Activated CD4-positive, alpha-beta T cell treated with anti-CD3 and anti-CD28 coated beads, Interleukin-10, Interleukin-2, amounts not matched to agents 100 ng/mL and 50 ng/mL, durations not matched to agents 16 hours and 8 hours (primary cell): ENCODE results near the gene TAF15.

Source experiments
- DNase-seq: peaks from one replicate; pipeline ENCODE4 v3.0.0-alpha.2; 2020

TAF15 gene

GRCh38 chr17:35875072-35875799, 66.0 kb downstream of the TAF15 start:
- DNase-seq: no peak

DNA sequence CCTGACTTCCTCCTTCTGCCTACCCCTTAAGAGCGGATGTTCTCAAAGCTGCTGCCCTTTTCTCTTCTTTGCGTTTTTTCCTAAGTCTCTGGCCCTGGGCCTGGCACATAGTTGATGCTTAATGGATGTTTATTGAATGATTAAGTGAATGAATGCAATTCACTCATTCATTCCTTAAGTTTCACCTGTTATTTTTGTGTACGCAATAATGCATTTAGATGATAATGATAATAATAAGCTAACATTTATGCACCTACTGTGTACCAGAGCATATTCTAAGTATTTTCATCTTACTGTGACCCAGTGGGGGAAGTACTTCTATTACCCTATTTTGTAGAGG, 66.5 kb downstream of the TAF15 start:
- DNase-seq: no peak

DNA sequence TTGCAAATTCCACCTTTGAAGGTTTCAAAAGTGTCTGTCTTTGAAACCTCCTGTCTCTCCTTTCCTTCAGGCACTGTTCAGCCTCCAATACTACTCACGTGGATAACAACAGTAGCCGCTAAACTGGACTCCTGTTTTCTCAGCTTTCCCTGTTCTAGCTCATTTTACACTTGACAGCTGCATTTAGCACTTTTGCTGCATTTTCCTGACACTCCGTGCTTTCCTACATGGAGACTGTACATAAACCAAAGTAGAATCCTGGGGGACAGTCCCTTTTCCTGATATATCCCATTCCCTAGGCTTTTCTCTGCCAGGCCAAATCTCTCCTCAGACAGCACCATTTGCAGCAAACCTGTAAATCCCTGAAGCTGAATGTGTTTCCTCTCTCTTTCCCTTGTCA, 67.2 kb downstream of the TAF15 start:
- DNase-seq: no peak

DNA sequence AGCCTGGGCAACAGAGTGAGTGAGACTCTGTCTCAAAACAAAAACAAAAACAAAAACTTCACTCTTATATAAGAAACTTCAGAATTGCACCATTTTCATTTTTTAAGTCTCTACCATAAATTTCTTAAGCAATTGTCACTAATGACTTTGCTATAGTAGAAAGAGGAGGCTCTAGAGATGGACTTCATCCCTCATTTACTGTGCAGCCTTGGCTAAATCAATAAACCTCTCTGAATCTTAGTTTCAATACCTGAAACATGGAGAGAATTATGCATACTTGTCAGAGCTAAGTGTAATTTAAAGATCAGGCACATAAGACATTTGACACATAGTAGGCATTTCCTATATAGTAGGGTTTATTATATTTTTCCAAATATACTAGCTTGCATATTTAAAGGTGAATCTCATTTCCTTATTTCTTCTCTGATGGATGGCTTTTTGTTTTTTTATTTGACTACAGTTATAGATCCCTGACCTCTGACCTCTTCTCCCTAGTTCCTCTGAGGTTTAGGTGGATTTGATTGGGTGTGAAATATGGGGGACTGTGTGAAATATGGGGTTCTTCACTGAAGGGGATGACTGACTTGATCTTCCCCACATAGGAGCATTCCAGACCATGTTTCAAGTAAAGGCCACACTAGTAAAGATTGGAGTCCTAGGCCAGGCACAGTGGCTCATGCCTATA, 68.2 kb downstream of the TAF15 start:
- DNase-seq: no peak

DNA sequence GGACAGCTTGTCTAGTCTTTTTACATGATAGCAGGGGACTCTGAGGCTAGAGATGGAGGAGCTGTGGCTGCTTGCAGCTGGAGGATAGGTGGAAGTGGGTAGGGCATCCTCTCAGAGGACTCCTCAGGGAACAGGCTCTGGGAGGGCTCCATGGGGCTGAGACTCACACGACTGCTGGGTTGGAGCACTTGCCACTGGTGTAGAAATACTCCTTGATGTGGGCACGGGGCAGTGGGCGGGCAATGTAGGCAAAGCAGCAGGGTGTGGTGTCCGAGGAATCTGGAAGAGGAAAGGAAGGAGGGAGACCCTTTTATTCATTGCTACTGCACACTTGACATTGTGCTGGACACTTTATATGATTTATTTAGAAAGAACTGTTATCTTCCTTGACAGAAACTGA, 69.1 kb downstream of the TAF15 start:
- peak; percentile 26 for DNase-seq

DNA sequence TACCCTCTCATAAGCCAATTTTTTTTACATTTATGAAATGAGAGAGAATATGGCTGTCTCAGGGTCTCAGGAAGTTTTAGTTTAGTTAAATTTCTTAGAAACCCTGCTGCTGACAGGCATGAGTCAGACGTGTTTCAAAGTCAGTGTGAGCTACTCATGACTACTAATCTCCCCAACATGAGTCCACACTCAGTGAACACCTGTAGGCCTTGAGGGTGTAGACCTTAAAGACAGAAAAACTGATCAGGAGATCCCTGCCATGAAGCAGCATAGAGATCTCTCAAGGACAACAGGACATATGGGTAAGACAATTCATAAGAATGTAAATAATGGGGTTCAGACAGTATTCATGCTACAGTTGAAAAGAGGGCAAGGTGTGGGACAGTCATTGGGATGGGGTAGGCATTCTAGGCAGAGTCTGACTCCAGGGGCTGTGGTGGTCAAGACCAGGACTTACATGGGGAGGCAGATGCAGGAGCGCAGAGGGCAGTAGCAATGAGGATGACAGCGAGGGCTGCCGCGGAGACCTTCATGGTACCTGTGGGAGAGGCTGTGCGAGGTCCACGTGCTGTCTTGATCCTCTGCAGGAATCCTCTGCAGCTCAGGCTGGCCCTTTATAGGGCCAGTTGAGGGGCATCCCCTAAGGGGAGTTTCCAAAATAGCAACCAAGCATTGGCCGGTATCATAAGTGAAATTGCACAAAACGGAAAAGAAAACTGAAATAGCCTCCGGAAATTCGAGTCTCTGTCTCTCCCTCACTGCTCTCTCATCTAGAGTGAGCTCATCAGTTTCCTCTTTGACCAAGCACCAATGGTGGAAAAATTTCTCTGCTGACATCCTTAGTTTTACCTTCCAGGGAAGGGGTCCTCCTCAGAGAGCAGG, 70.7 kb downstream of the TAF15 start, which contains the start of gene CCL5:
Gene CCL5 (minus strand): TSS at position 588 of the 882 bp plus-strand sequence.
- peak; percentile 92 for DNase-seq

- DNase-seq: peak; percentile 79
Observed at GRCh38 chr17:35889241-35889640, 80.0 kb downstream of the TAF15 start.

DNA sequence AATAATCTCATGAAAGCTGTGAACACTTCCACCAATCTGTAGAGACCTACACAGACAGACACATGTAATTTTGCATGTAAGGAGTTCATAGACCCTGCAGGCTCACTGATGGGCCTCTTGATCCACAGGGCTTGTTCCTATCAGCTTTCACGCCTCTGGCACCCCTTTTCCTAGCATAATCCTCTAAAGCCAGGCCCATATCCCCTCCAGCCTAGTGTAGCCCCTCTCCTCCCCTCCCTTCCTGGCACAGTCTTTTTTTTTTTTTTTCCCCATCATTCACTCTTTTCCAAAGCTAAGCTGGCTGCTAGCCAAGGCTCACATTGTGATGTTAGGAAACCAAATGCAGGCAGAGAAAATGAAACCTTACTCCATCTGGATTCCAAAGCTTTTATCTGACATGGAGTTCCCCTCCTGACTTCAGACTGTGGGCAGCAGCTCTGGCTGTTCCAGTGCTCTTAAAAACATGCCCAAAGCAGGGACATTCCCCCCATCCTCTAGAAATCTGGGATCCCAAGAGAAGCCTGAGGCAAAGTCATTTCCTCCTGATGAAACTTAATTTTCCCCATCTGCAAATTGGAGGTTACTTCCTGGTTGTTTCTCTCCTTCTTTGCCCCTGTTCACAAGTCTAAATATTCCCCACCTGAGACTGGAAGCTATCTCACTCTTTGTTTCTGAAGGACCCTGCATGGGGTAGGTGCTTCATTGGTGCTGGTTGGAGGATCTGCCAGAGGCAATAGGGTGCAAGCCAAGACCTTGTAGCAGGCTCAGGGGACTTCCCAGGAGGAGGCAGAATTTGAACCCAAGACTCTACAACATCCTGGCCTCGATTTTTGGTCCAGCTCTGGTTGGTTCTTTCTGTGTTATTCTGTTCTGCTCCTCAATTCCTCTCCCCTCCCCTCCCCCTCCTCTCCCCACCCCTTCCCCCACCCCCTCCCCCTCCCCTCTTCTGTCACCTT, 80.8 kb downstream of the TAF15 start:
- no peak for DNase-seq

DNA sequence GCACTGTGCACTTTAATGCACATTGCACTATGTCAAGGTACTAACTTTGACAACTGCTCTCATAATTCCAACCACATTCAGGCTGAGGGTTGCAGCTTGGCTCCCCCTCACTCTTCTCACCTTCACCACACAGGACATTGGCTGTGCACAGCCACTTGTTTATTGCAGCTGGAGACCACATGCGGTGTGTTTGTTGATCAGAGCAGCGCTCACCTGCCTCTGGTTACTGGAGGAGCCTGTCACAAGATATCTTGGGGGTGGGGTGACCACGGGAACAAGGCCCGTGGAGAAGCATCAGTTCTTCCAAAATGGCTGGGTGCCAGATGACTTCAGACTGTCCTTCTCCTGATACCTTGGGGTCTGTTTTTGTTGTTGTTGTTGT, 81.5 kb downstream of the TAF15 start:
- DNase-seq: peak; percentile 87

- DNase-seq: no peak
Observed at GRCh38 chr17:35891269-35891668, 82.0 kb downstream of the TAF15 start.

GRCh38 chr17:35892091-35893035, 83.1 kb downstream of the TAF15 start:
- DNase-seq: peak; percentile 82

DNA sequence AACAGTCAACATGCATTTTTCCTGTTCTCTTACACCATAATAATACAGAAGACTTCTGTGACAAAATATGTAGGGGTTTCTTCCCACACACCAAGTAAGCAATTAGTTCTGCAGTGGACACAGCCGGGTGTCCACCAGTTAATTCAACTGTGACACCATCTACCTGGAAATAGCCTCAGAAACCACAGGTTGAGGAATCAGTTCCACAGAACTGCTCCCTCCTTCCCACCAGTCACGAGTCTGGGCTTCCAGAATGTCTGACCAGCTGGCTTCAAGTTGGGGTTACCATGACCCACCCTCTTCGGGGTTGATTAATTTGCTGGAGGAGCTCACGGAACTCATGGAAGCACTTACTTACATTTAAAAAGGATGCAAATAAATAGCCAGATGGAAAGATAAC, 84.5 kb downstream of the TAF15 start:
- DNase-seq: no peak

DNA sequence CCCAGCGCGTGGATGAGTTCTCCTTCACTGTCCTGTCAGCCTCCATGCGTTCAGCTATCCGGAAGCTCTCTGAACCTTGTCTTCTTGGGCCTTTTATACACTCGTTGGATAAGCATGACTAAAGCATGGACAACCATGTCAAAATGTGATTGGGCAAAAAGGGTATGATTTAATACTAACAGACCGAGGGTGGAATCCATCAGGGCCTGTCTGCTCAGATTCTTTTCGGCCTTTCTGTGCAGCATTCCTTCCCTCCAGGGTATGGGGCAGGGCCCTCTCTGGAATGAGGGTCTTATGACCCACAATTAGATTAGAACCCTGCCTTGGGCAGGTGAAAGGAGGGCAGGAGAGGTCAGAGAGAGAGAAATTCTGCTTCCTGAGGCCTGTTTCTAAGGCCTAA, 84.9 kb downstream of the TAF15 start:
- DNase-seq: no peak

DNA sequence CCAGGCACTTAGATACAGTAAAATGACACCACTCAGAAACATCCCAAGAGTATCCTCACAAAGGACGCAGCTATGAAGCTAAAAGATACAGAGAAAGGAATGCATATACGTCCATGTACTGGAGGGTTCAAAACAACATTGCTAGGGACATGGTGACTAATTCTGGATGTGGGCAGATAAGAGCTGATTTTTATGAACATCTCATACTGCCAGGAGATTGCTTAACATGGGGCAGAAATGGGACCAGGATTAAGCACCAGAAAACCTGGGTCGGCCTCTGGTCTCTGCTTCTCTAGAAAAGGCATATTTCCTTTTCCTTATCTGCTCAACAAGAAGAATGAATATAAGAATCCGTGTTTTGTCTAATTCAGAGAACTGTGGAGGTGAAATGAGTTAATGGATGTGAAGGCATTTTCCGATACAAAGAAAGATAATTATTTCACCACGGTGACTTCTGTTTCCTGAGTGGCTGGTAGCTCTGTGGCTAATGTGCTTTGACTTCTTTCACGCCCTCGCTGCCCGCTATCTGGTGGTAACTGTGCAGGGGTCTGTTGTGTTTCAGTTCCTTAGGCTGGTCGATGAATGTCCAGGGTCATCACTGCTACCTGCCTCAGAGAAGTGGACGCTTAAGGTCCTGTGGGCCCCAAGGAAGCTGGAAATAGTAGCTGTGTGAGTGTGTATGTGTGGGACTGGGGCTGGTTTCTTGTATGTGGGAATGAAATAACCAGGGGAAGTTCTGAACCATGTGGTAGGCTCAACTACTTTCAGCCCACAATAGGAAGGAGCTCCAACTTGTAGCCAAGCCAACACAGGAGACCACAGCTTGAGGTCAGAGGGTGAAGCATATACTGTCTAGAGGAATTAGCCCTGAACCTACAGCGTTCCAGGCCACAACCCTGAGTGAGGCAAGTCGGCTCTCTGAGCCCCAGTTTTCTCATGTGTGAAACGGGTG, 86.6 kb downstream of the TAF15 start:
- DNase-seq: peak; percentile 78
